GM08714 (cell line): Measurements from ENCODE around the gene EHMT1.
A peak's percentile ranks its signal among the peaks of the same experiment; 100 is the strongest.

ENCODE experiments used
- H3K4me3 ChIP-seq: fragments of 200-500 bp; sonication (Bioruptor generic); 2 replicates; pipeline ENCODE4 v1.5.1; 2014; ENCODE audit warnings: mild to moderate bottlenecking, low read length, inconsistent platforms
- ZNF274 ChIP-seq: IDR thresholded peaks from 2 replicates; pipeline ENCODE4 v1.6.1; 2012; ENCODE audit warnings: mild to moderate bottlenecking, low read depth, low read length

Gene EHMT1

GRCh38 chr9:137689745-137690529, 71.1 kb downstream of the EHMT1 start:
- H3K4me3 ChIP-seq, result no peak overlapping the region
- no peak for TF ChIP-seq ZNF274

GRCh38 chr9:137690930-137691645, 72.3 kb downstream of the EHMT1 start:
- H3K4me3 ChIP-seq, result no peak overlapping the region
- no peak for TF ChIP-seq ZNF274

DNA sequence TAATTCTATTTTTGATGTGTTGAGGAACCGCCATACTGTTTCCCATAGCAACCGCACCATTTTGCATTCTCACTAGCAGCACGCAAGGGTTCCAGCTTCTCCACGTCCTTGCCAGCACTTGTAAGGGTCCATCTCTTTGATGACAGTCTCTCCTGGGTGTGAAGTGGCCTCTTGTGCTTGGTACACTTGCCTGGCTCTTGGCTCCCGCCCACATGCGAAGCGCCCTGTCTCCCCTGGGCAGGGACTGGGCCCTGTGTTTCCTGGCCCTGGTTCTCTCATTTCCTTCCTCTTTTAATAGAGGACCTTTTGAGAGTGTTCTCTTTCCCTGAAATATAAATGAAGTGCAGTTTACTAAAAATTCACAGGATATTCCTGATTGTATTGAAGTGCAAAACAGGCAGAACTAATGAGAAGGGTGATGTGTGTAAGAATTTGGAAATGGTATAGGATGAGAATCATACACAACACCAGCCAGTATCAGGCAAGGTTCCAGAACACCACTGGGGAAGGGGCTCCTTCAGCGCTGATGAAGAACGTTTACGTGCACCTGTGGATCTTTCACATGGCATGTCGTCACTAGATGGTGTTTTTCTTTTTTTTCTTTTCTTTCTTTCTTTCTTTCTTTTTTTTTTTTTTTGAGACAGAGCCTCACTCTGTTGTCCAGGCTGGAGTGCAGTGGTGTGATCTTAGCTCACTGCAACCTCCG, 73.0 kb downstream of the EHMT1 start:
- no peak overlapping the region for H3K4me3 ChIP-seq
- no peak for TF ChIP-seq ZNF274

- TF ChIP-seq ZNF274, result no peak
- no peak overlapping the region for H3K4me3 ChIP-seq
Observed at GRCh38 chr9:137694236-137694959, 75.6 kb downstream of the EHMT1 start.

GRCh38 chr9:137694962-137695875, 76.4 kb downstream of the EHMT1 start:
- no peak for TF ChIP-seq ZNF274
- H3K4me3 ChIP-seq, result no peak overlapping the region

DNA sequence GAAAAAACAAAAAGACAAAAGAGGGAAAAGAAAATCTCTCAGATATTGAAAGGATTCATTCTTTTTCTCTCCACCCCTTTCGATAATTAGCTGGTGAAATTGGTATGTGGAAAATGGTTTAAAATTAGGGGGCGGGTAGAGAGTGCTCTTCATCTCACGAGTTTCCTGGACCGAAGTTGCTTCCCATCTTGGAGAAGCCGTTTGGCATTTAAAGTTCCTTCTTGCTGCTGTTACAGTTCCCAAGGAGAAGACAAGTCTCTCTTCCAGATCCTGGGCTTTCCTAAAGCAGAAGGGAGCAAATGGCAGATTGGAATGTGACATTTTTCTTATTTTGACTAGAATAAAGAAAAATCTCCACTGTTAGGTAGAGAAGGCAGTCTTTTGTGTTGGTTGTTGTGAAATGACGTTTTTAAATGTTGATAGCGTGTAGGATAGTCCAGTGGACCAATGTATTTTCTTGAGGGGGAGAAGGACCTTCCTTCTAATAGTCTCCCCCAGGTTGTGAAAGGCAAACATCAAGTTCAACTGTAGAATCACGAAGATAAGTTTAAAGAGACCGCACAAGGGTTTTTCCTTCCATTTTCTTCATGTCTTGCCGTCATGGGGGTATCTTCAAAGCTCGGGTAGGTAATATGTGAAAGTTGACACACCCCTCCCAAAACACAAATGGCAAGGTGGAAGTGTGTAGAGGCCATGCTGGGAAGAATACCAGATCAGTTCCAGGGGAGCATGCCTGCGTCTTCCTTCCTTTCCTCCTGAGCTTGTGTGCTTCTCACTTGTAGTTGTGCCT, 77.5 kb downstream of the EHMT1 start:
- no peak for TF ChIP-seq ZNF274
- H3K4me3 ChIP-seq, result no peak overlapping the region

DNA sequence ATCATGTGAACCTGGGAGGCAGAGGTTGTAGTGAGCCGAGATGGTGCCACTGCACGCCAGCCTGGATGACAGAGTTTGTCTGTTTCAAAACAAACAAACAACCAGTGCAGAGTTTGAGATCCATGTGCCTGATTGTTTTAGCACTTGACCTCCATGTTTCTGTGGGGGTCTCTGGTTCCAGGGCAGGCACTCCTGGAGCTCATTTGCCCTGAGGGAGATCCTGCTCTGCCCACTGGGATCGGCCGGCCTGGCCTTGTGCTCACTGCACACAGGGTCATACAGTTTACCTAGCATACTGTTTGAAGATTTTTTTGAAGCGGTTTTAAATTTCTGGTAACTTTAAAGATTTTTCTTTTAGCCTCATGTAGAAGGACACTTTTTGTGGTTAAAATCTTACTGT, 78.4 kb downstream of the EHMT1 start:
- no peak overlapping the region for H3K4me3 ChIP-seq
- no peak for TF ChIP-seq ZNF274

DNA sequence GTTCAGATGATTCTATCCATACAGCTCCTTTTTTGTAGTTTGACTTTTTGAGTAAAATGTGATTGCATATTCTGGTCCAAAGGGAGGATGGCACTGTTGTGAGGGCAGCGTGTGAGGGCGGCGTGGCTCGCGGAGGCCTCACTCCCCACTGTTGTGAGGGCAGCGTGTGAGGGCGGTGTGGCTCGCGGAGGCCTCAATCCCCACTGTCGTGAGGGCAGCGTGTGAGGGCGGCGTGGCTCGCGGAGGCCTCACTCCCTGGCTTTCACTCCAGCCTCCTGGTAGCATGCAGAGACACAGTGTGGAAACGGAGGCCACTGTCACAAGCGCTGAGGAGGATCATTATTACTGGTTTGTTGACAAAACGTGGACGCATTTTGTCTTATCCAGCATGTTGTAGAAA, 79.0 kb downstream of the EHMT1 start:
- TF ChIP-seq ZNF274, result no peak
- H3K4me3 ChIP-seq, result no peak overlapping the region

DNA sequence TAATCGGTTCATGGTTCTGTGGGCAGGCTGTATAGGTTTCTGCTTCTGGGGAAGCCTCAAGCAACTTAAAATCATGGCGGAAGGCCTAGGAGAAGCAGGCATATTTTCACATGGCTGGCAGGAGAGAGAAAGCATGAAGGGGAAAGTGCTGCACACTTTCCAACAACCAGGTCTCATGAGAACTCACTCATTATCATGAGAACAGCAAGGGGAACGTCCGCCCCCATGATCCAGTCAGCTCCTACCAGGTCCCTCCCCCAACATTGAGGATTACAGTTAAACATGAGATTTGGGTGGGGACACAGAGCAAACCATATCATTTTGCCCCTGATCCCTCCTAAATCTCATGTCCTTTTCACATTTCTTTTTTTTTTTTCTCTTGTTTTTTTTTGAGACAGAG, 82.1 kb downstream of the EHMT1 start:
- no peak for TF ChIP-seq ZNF274
- no peak overlapping the region for H3K4me3 ChIP-seq

GRCh38 chr9:137702615-137703379, 84.0 kb downstream of the EHMT1 start:
- no peak for TF ChIP-seq ZNF274
- no peak overlapping the region for H3K4me3 ChIP-seq

DNA sequence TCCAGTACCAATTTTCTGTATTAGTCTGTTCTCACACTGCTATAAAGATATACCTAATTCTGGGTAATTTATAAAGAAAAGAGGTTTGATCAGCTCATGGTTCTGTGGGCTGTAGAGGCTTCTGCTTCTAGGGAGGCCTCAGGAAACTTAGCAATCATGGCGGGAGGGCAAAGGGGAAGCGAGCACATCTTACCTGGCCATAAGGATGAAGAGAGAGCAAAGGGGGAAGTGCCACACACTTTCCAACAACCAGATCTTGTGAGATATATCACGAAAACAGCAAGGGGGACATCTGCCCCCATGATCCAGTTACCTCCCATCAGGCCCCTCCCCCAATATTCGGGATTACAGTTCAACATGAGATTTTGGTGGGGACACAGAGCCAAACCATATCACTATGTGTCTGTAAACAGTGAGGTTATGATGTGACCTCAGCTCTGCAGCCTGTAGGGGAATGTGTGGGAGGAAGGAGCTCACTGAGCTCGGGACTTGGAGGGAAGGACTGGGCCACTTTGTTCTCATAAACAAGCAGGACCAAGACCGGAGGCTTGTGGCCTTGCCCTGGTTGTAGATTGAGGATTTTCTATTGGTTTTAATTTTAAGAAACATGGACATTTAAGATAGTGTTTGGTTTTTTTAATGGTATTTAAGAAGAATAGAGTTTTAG, 85.2 kb downstream of the EHMT1 start:
- no peak overlapping the region for H3K4me3 ChIP-seq
- TF ChIP-seq ZNF274, result no peak

GRCh38 chr9:137705443-137705863, 86.6 kb downstream of the EHMT1 start:
- peak overlapping the region; percentile 33; the same call in 1 of the 2 replicates for H3K4me3 ChIP-seq
- no peak for TF ChIP-seq ZNF274
